Fibroblast of mammary gland (primary cell): ENCODE measurements around the gene EIF4A3.
"Not testable (repeated sequence)": the region's sequence is repeated elsewhere in the genome, so short reads cannot be mapped to it uniquely, and the experiment has no call there.

Experiments used
- DNase-seq: peaks from one replicate; pipeline ENCODE4 v3.0.0-alpha.2; 2010; ENCODE audit warnings: low read depth
- H3K4me3 ChIP-seq: 2 replicates; pipeline ENCODE4 v1.5.1; 2011; ENCODE audit warnings: low read depth, mild to moderate bottlenecking, low read length, moderate library complexity; ENCODE audit not compliant: control insufficient read depth
- TF ChIP-seq, protein P1 (sequence below): conservative IDR thresholded peaks from 2 replicates; pipeline ENCODE4 v1.5.1; 2011; ENCODE audit warnings: low read depth, low read length, inconsistent platforms; ENCODE audit not compliant: control insufficient read depth, insufficient read depth

The EIF4A3 gene

DNA sequence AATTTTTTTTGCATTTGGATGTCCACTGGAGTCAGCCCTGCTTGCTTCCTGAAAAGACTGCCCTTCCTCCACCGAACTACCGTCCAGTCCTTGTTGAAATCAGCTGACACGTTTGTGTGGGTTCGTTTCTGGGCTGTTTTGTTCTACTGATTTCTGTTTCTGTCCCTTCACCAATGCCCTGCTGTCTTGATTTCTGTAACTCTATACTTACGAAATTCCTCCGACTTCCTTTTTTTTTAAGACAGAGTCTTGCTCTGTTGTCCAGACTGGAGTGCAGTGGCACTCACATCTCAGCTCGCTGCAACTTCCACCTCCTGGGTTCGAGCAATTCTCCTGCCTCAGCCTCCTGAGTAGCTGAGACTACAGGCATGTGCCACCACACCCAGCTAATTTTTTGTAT, 54.0 kb downstream of the EIF4A3 start:
- TF ChIP-seq, protein P1, sequence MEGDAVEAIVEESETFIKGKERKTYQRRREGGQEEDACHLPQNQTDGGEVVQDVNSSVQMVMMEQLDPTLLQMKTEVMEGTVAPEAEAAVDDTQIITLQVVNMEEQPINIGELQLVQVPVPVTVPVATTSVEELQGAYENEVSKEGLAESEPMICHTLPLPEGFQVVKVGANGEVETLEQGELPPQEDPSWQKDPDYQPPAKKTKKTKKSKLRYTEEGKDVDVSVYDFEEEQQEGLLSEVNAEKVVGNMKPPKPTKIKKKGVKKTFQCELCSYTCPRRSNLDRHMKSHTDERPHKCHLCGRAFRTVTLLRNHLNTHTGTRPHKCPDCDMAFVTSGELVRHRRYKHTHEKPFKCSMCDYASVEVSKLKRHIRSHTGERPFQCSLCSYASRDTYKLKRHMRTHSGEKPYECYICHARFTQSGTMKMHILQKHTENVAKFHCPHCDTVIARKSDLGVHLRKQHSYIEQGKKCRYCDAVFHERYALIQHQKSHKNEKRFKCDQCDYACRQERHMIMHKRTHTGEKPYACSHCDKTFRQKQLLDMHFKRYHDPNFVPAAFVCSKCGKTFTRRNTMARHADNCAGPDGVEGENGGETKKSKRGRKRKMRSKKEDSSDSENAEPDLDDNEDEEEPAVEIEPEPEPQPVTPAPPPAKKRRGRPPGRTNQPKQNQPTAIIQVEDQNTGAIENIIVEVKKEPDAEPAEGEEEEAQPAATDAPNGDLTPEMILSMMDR: no peak
- no peak overlapping the region for H3K4me3 ChIP-seq
- no peak for DNase-seq

DNA sequence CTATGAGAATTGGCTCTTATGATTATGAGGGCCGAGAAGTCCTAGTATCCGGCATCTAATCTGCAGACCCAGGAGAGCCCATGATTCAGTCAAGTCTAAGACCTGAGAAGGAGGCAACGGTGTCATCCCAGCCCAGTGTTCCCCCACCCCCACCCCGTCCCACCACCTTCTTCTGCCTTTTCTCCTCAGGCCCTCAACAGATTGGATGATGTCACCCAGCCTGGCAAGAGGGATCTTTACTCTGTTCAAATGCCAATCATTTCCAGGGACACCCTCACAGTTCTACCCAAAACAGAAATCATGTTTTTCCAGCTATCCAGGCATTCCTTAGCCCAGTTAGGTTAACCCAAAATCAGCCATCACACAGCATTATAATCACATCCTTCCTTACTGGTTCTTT, 55.6 kb downstream of the EIF4A3 start:
- DNase-seq: no peak
- H3K4me3 ChIP-seq: no peak overlapping the region
- TF ChIP-seq, protein P1: no peak

DNA sequence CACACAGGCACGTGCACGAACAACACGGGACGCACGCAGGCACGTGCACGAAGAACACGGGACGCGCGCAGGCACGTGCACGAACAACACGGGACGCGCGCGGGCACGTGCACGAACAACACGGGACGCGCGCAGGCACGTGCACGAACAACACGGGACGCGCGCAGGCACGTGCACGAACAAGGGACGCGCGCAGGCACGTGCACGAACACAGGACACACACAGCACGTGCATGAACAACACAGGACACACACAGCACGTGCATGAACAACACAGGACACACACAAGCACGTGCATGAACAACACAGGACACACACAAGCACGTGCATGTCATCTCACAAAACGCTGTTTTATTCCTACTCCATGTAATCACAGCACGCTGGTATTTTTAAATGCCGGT, 56.8 kb downstream of the EIF4A3 start:
- not testable (repeated sequence) for DNase-seq, H3K4me3 ChIP-seq

DNA sequence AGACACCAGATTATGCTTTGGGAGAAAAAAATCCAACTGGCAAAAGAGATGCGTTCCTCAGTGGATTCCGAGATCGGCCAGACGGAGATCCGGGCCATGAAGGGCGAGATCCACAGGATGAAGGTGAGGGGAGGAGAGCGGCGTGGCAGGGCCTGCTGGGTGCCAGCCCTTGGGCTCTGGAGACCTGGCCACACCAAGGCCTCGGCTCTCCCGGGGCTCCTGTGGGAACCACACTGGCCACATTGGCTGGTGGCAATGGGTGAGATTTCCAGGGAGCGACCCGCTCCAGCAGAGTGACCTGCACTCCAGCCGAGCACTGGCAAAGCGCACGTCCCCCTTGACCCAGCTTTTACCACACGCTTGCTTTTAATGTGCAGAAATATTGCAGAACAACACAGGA, 57.2 kb downstream of the EIF4A3 start:
- no peak for DNase-seq
- H3K4me3 ChIP-seq: no peak overlapping the region
- TF ChIP-seq, protein P1: no peak

DNA sequence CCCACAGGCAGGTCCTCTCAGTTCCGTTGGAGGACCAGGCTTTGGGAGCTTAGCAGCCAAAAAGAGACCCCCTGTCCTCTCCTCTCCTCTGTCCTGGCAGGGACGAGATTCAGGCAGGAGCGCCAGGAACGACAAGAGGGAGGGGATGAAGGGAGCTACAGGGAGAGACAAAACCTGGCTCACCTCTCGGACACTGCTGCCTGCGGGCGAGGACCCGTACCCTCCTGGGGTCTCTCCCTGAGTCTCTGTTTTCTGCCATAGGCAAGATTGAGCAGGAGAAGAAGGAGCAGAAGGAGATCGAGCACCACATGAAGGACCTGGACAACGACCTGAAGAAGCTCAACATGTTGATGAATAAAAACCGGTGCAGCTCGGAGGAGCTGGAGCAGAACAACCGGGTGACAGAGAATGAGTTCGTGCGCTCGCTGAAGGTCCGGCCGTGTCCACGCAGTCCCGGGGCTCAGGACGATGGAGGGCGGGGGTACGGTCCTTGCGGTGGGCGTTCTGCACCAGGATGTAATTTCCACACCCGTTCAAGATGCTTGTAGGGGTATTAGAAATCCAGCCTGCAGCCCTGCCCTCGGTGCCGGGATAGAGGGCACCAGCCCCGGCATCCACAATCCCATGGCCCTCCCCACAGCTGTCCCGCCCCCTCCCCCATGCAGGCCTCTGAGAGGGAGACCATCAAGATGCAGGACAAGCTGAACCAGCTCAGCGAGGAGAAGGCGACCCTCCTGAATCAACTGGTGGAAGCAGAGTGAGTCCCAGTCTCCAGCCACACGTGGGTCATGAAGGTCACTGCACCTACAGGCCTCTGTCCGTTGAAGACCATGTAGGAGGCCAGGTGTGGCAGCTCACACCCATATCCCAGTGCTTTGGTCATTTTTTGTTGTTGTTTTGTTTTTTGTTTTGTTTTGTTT, 59.3 kb downstream of the EIF4A3 start:
- DNase-seq: no peak

DNA sequence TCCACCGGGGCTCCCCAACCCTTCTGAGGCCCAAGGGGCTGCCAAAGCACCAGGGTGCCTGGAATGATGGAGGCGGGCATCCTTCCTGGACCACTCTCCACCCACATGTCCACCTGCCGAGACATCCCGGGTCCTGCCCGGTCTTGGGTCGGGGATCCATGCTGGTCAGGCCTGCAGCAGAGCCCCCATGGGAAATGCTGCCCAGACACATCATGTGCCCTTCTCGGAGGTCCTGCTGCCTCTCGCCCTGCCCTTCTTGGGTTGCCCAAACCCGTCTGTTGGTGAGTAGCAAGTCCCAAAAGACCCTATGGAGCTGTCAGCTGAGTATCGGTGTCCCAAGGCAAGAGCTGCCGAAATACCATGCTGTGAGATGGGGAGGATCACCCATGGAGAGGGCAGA, 60.3 kb downstream of the EIF4A3 start:
- no peak for DNase-seq
- no peak overlapping the region for H3K4me3 ChIP-seq

More for the DNA sequence above, 59.3 kb downstream of the EIF4A3 start:
- H3K4me3 ChIP-seq: no peak overlapping the region
- TF ChIP-seq, protein P1: no peak

DNA sequence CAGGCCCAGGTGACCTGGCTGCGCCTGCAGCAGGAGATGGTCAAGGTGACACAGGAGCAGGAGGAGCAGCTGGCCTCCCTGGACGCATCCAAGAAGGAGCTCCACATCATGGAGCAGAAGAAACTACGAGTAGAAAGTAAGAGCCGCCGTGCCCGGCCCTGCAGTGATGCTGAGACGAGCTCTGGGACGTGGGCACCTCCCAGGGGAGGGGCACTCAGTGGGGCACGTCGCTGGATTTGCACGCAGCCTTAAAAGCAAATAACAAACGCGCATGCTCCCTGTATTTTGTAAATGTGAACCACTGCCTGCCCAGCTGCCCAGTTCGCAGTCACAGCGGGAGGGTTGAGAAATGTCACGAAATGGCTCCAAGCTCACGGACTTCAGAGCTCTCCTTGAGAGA, 60.8 kb downstream of the EIF4A3 start:
- TF ChIP-seq, protein P1: no peak
- DNase-seq: no peak
- no peak overlapping the region for H3K4me3 ChIP-seq

More for the DNA sequence above, 60.3 kb downstream of the EIF4A3 start:
- TF ChIP-seq, protein P1: no peak
